Body of pancreas (tissue), 4 donors: ENCODE results near the gene DBNDD2. TPM values are rescaled to one million over a fixed set of nuclear protein-coding genes. Genes with fewer than 3 reads are reported as not detected.

ENCODE experiments used
- ATAC-seq: fragments of 150-250 bp; one replicate; pipeline ENCODE4 v1.9.1; 2016
- DNase-seq, 4 donors: peaks; one replicate each; pipeline ENCODE4 v3.0.0-alpha.2; 2019
- H3K27ac ChIP-seq, 4 donors: fragments of 200-600 bp; sonication (generic); 1 replicate in 3 of 4; 2 replicates in 1 of 4; pipeline versions ENCODE4 v1.5.1 to v1.6.1; 2016 to 2019; ENCODE audit warnings: mild to moderate bottlenecking in 1 of 4, mixed read lengths in 1 of 4, moderate library complexity in 1 of 4
- H3K27me3 ChIP-seq, 2 donors: fragments of 200-600 bp; sonication (generic); one replicate each; pipeline ENCODE4 v1.6.0; 2016; ENCODE audit warnings: mild to moderate bottlenecking in 1 of 2
- H3K36me3 ChIP-seq, 2 donors: fragments of 200-600 bp; sonication (generic); replicated peaks in 1 of 2; 2 replicates each; pipeline ENCODE4 v1.5.1; 2016; ENCODE audit warnings: low read depth in 2 of 2; ENCODE audit not compliant: insufficient read depth in 1 of 2
- H3K4me1 ChIP-seq: fragments of 200-600 bp; sonication (generic); one replicate; pipeline ENCODE4 v1.6.0; 2016
- H3K4me3 ChIP-seq, 2 donors: fragments of 200-600 bp; sonication (generic); 1 replicate in 1 of 2; 2 replicates in 1 of 2; pipeline ENCODE4 v1.5.1; 2016 to 2019
- H3K9me3 ChIP-seq, 3 donors: fragments of 200-600 bp; sonication (generic); 1 replicate in 2 of 3; 2 replicates in 1 of 3; pipeline ENCODE4 v1.5.1; 2016
- CTCF ChIP-seq, 7 experiments: fragments of 450-650 bp in 4 of 7; fragments of 200-600 bp in 3 of 7; sonication (generic) in 3 of 7; IDR thresholded peaks; one replicate each; pipeline ENCODE4 v1.5.1; 2016 to 2019; ENCODE audit warnings: antibody characterized with exemption in 7 of 7
- POLR2A ChIP-seq, 3 donors: fragments of 450-650 bp; IDR thresholded peaks; one replicate each; pipeline ENCODE4 v1.6.1; 2016; ENCODE audit warnings: antibody characterized with exemption in 3 of 3, mild to moderate bottlenecking in 2 of 3
- WGBS, 2 donors: methylation state at CpG; one replicate each; pipeline ENCODE4 v1.1.5; 2017; 5-methylcytosine and 5-hydroxymethylcytosine counted together
- intact Hi-C: fragments of 100-400 bp; cut with DNase I; formaldehyde crosslinking; loops from one replicate; pipeline ENCODE4 v1.15.1; 2023
- total RNA-seq, 2 donors: library from RNA; depleted of rRNA; stranded (reverse); fragments of >200 nt; gene quantifications; one replicate each; pipeline ENCODE4 v1.1.0, GENCODE V29; 2016

DBNDD2 gene
- total RNA-seq, 2 donors from 2014 or later, result 10.5 to 20.5 TPM

GRCh38 chr20:45425561-45425960 lies 17.5 kb downstream of the DBNDD2 start:
- H3K4me1 ChIP-seq, result peaks cover 13% of the 10 kb centered on the region
- no peak overlapping the region for H3K27ac ChIP-seq
- H3K9me3 ChIP-seq, result no peaks in the 10 kb centered on the region
- TF ChIP-seq POLR2A (IDR thresholded peaks at IDR 0.05) (no peak), CTCF (IDR thresholded peaks at IDR 0.05) (no peak)
- no peak for ATAC-seq
- DNase-seq, result no peak
- WGBS, 2 donors, result 93 to 97% methylated on average over 10 to 12 of the region's 17 CpGs
- no peaks in the 10 kb centered on the region for H3K27me3 ChIP-seq
- peaks cover 5 to 30% of the 10 kb centered on the region in 2 donors for H3K36me3 ChIP-seq
- intact Hi-C loops, result no loop called here
- no peak overlapping the region for H3K4me3 ChIP-seq

GRCh38 chr20:45426320-45427016 lies 18.4 kb downstream of the DBNDD2 start:
- 85 to 93% methylated on average over 5 of the region's 5 CpGs for WGBS, 2 donors
- Histone ChIP-seq H3K4me1 (peaks cover 13% of the 10 kb centered on the region), H3K9me3 (no peaks in the 10 kb centered on the region), H3K27ac (peak overlapping the region in 1 of 4 donors; percentile 52), H3K4me3 (no peak overlapping the region), H3K27me3 (no peaks in the 10 kb centered on the region), H3K36me3 (peaks cover 5 to 21% of the 10 kb centered on the region in 2 donors)
- DNase-seq, result no peak
- intact Hi-C loops, result no loop called here
- ATAC-seq, result peak; percentile 3
- TF ChIP-seq CTCF (IDR thresholded peaks at IDR 0.05) (no peak), POLR2A (IDR thresholded peaks at IDR 0.05) (no peak)

- H3K4me1 ChIP-seq, result peaks cover 13% of the 10 kb centered on the region
- peak in 1 of 3 donors; percentile 12 for TF ChIP-seq POLR2A (IDR thresholded peaks at IDR 0.05)
- peak in 1 of 7 experiments; percentile 19 for TF ChIP-seq CTCF (IDR thresholded peaks at IDR 0.05)
- H3K4me3 ChIP-seq, result no peak overlapping the region
- H3K27me3 ChIP-seq, result no peaks in the 10 kb centered on the region
- no peaks in the 10 kb centered on the region for H3K9me3 ChIP-seq
- intact Hi-C loops, result no loop called here
- 64 to 69% methylated on average over 8 to 14 of the region's 14 CpGs for WGBS, 2 donors
- peak overlapping the region in 2 of 4 donors; percentile 6 to 52 for H3K27ac ChIP-seq
- DNase-seq (peak; percentile 49 to 68 (median 52)), ATAC-seq (peak; percentile 88)
- H3K36me3 ChIP-seq, result peaks cover 5 to 18% of the 10 kb centered on the region in 2 donors
These were observed 19.4 kb downstream of the DBNDD2 start for GRCh38 chr20:45427236-45428149.

GRCh38 chr20:45429618-45430017 lies 21.5 kb downstream of the DBNDD2 start:
- H3K4me1 ChIP-seq, result peaks cover 13% of the 10 kb centered on the region
- peaks cover 0 to 7% of the 10 kb centered on the region in 2 donors for H3K36me3 ChIP-seq
- no peak overlapping the region for H3K27ac ChIP-seq
- TF ChIP-seq POLR2A (IDR thresholded peaks at IDR 0.05), result no peak
- TF ChIP-seq CTCF (IDR thresholded peaks at IDR 0.05), result no peak
- H3K27me3 ChIP-seq, result no peaks in the 10 kb centered on the region
- DNase-seq (no peak), ATAC-seq (no peak)
- intact Hi-C loops, result no loop called here
- WGBS, 2 donors, result 62 to 69% methylated on average over 2 of the region's 2 CpGs
- H3K9me3 ChIP-seq, result no peaks in the 10 kb centered on the region
- H3K4me3 ChIP-seq, result no peak overlapping the region
